ENCODE measurements around the gene SLC20A1. TPM values are rescaled to one million over a fixed set of nuclear protein-coding genes. Genes with fewer than 3 reads are reported as not detected.
A peak's percentile ranks its signal among the peaks of the same experiment; 100 is the strongest.

SLC20A1 gene
- total RNA-seq, 1 experiment from 2014 or later = 99.9 TPM

- TF ChIP-seq, protein P1, sequence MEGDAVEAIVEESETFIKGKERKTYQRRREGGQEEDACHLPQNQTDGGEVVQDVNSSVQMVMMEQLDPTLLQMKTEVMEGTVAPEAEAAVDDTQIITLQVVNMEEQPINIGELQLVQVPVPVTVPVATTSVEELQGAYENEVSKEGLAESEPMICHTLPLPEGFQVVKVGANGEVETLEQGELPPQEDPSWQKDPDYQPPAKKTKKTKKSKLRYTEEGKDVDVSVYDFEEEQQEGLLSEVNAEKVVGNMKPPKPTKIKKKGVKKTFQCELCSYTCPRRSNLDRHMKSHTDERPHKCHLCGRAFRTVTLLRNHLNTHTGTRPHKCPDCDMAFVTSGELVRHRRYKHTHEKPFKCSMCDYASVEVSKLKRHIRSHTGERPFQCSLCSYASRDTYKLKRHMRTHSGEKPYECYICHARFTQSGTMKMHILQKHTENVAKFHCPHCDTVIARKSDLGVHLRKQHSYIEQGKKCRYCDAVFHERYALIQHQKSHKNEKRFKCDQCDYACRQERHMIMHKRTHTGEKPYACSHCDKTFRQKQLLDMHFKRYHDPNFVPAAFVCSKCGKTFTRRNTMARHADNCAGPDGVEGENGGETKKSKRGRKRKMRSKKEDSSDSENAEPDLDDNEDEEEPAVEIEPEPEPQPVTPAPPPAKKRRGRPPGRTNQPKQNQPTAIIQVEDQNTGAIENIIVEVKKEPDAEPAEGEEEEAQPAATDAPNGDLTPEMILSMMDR (conservative IDR thresholded peaks at IDR 0.05) = peak; percentile 48
- no peak for TF ChIP-seq EZH2 (IDR thresholded peaks at IDR 0.05; ENCODE audit: low read depth)
- Histone ChIP-seq H3K27me3 (ENCODE audit: insufficient read depth, low read depth) (no peaks in the 10 kb centered on the region), H3F3A (ENCODE audit: insufficient read depth, low read depth) (peaks cover 39% of the 10 kb centered on the region), H3K9me3 (ENCODE audit: insufficient read depth, low read depth) (no peaks in the 10 kb centered on the region), H4K20me1 (ENCODE audit: insufficient read depth) (no peaks in the 10 kb centered on the region), H3K4me2 (no peak overlapping the region), H3K4me3 (no peak overlapping the region), H3K36me3 (ENCODE audit: low read depth) (no peaks in the 10 kb centered on the region), H3K79me2 (ENCODE audit: low read depth) (no peaks in the 10 kb centered on the region), H3K9me2 (ENCODE audit: insufficient read depth) (no peaks in the 10 kb centered on the region), H3K27ac (no peak overlapping the region), H2AFZ (no peak overlapping the region), H3K4me1 (replicated peaks; ENCODE audit: insufficient read depth) (peaks cover 51% of the 10 kb centered on the region)
- POLR2A ChIA-PET (ENCODE audit: unreplicated experiment) = interaction anchor here (1.2 kb wide), 1 partner anchor 26 kb away, joined by 8 read pairs; no protein-coding TSS in a partner anchor
- no peak for DNase-seq
- BruUV-seq (replicated peaks) = no TSS peak
- intact Hi-C loops (cut with micrococcal nuclease; ENCODE audit: unreplicated experiment) = no loop called here
- CTCF ChIA-PET = interaction anchor here (0.6 kb wide), 3 partner anchors 18 to 41 kb away, joined by 3 to 4 read pairs (median 3); no protein-coding TSS in a partner anchor
Measured at GRCh38 chr2:112685271-112685884, 39.6 kb downstream of the SLC20A1 start.

DNA sequence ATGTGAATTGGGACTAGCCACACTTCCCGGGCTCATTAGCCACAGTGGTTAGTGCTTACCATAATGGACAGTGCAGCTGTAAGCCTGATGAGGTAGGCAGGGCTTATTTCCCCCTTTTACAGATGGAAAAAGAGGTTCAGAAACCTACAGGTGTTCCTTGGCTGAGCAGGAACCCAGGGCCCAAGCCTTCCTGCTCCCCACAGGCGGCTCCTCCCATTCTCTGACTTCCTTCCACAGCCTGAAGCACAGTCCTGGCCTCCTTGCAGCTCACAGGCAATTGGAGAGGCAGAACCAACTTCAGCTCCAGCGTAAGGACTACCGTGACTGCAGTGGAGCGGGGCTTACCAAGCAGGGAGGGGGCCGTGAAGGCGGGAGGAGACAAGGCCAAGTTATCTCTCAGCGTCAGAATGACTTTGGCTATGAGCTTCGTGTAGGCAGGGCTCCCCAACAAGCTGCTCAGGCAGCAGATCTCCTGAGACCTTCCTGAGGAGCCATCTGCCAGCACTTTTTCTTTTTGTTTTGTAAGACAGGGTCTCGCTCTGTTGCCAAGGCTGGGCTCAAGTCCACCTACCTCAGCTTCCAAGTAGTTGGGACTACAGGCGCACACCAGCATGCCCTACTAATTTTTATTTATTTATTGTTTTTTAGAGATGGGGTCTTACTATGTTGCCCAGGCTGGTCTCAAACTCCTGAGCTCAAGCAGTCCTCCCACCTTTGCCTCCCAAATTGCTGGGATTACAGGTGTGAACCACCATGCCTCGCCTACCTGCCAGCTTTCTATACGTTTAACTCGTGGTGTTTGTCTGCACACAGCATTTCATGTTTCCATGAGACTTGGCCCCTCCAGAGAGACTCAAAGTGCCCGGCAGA lies 40.8 kb downstream of the SLC20A1 start:
- Histone ChIP-seq H3K4me3 (no peak overlapping the region), H3K4me2 (no peak overlapping the region), H3K27ac (no peak overlapping the region), H3F3A (ENCODE audit: insufficient read depth, low read depth) (peaks cover 48% of the 10 kb centered on the region), H3K27me3 (ENCODE audit: insufficient read depth, low read depth) (no peaks in the 10 kb centered on the region), H3K79me2 (ENCODE audit: low read depth) (no peaks in the 10 kb centered on the region), H3K9me2 (ENCODE audit: insufficient read depth) (no peaks in the 10 kb centered on the region), H3K9me3 (ENCODE audit: insufficient read depth, low read depth) (no peaks in the 10 kb centered on the region), H4K20me1 (ENCODE audit: insufficient read depth) (no peaks in the 10 kb centered on the region), H3K4me1 (replicated peaks; ENCODE audit: insufficient read depth) (peaks cover 61% of the 10 kb centered on the region), H2AFZ (no peak overlapping the region), H3K36me3 (ENCODE audit: low read depth) (no peaks in the 10 kb centered on the region)
- POLR2A ChIA-PET (ENCODE audit: unreplicated experiment) = no interaction called here
- BruUV-seq (replicated peaks) = no TSS peak
- intact Hi-C loops (cut with micrococcal nuclease; ENCODE audit: unreplicated experiment) = no loop called here
- no peak for DNase-seq
- CTCF ChIA-PET = no interaction called here
- TF ChIP-seq EZH2 (IDR thresholded peaks at IDR 0.05; ENCODE audit: low read depth) = no peak
- TF ChIP-seq, protein P1 (conservative IDR thresholded peaks at IDR 0.05) = no peak

GRCh38 chr2:112687522-112687921 lies 41.8 kb downstream of the SLC20A1 start:
- Histone ChIP-seq H3K9me2 (ENCODE audit: insufficient read depth) (no peaks in the 10 kb centered on the region), H4K20me1 (ENCODE audit: insufficient read depth) (no peaks in the 10 kb centered on the region), H3K4me3 (no peak overlapping the region), H2AFZ (no peak overlapping the region), H3K36me3 (ENCODE audit: low read depth) (no peaks in the 10 kb centered on the region), H3K79me2 (ENCODE audit: low read depth) (no peaks in the 10 kb centered on the region), H3F3A (ENCODE audit: insufficient read depth, low read depth) (peaks cover 52% of the 10 kb centered on the region), H3K9me3 (ENCODE audit: insufficient read depth, low read depth) (no peaks in the 10 kb centered on the region), H3K4me1 (replicated peaks; ENCODE audit: insufficient read depth) (peaks cover 68% of the 10 kb centered on the region), H3K27ac (peak overlapping the region; percentile 46), H3K27me3 (ENCODE audit: insufficient read depth, low read depth) (no peaks in the 10 kb centered on the region), H3K4me2 (no peak overlapping the region)
- intact Hi-C loops (cut with micrococcal nuclease; ENCODE audit: unreplicated experiment) = no loop called here
- no peak for DNase-seq
- no TSS peak for BruUV-seq (replicated peaks)
- ChIA-PET POLR2A (ENCODE audit: unreplicated experiment) (no interaction called here), CTCF (no interaction called here)
- no peak for TF ChIP-seq EZH2 (IDR thresholded peaks at IDR 0.05; ENCODE audit: low read depth)
- TF ChIP-seq, protein P1 (conservative IDR thresholded peaks at IDR 0.05) = no peak
